CD4-positive, CD25-positive, alpha-beta regulatory T cell (primary cell): ENCODE results near the gene MFF. TPM values are rescaled to one million over a fixed set of nuclear protein-coding genes. Genes with fewer than 3 reads are reported as not detected.

Experiments used
- ATAC-seq, 2 donors: fragments of 150-1000 bp; cut with Tn5 transposase; one replicate each; pipeline ENCODE4 v1.10.0; 2021; ENCODE audit warnings: low read depth in 2 of 2, moderate number of reproducible peaks in 2 of 2, moderate library complexity in 1 of 2
- DNase-seq, 3 donors: peaks; one replicate each; pipeline versions ENCODE4 v3.0.0 to v3.0.0-alpha.2; 2012 to 2022; ENCODE audit warnings: mixed read lengths in 1 of 3
- H3K27ac ChIP-seq: one replicate; pipeline ENCODE4 v1.7.0; 2013; ENCODE audit warnings: mild to moderate bottlenecking, low read length; ENCODE audit not compliant: insufficient read depth, poor library complexity, severe bottlenecking
- H3K27me3 ChIP-seq: one replicate; pipeline ENCODE4 v1.7.0; 2013; ENCODE audit warnings: low read length; ENCODE audit not compliant: control insufficient read depth, insufficient read depth
- H3K36me3 ChIP-seq: one replicate; pipeline ENCODE4 v1.7.0; 2013; ENCODE audit warnings: mild to moderate bottlenecking, low read length, moderate library complexity; ENCODE audit not compliant: control insufficient read depth, insufficient read depth
- H3K4me1 ChIP-seq: 2 replicates; pipeline ENCODE4 v1.7.0; 2013; ENCODE audit warnings: mild to moderate bottlenecking, low read length; ENCODE audit not compliant: insufficient read depth, control insufficient read depth, poor library complexity, severe bottlenecking
- H3K4me3 ChIP-seq: one replicate; pipeline ENCODE4 v1.7.0; 2013; ENCODE audit warnings: low read depth, mild to moderate bottlenecking, low read length, moderate library complexity
- H3K9me3 ChIP-seq, 2 experiments: 1 replicate in 1 of 2; 2 replicates in 1 of 2; pipeline ENCODE4 v1.7.0; 2013; ENCODE audit warnings: low read length in 2 of 2, mild to moderate bottlenecking in 1 of 2, moderate library complexity in 1 of 2; ENCODE audit not compliant: control insufficient read depth in 2 of 2
- H3K27ac Mint-ChIP-seq, 3 donors: one replicate each; pipeline ENCODE4 v1.8.0; 2020 to 2022; ENCODE audit warnings: mild to moderate bottlenecking in 3 of 3, mixed read lengths in 3 of 3, moderate library complexity in 2 of 3
- H3K27me3 Mint-ChIP-seq: one replicate; pipeline ENCODE4 v1.8.0; 2022; ENCODE audit warnings: mild to moderate bottlenecking, mixed read lengths
- H3K36me3 Mint-ChIP-seq: one replicate; pipeline ENCODE4 v1.8.0; 2020; ENCODE audit warnings: mixed read lengths
- H3K4me1 Mint-ChIP-seq, 4 donors: one replicate each; pipeline ENCODE4 v1.8.0; 2020 to 2022; ENCODE audit warnings: mixed read lengths in 4 of 4, mild to moderate bottlenecking in 1 of 4
- H3K4me3 Mint-ChIP-seq, 4 donors: one replicate each; pipeline ENCODE4 v1.8.0; 2020 to 2022; ENCODE audit warnings: mild to moderate bottlenecking in 4 of 4, mixed read lengths in 4 of 4, moderate library complexity in 3 of 4
- H3K9me3 Mint-ChIP-seq, 7 donors: one replicate each; pipeline ENCODE4 v1.8.0; 2020 to 2022; ENCODE audit warnings: mixed read lengths in 7 of 7, mild to moderate bottlenecking in 3 of 7, moderate library complexity in 2 of 7
- polyA plus RNA-seq, 4 donors: library from polyadenylated mRNA; unstranded; fragments of 300-500 nt; fragmentation: Illumina TruSeq; gene quantifications; one replicate each; pipeline ENCODE4 v1.2.3, GENCODE V29; 2021
- total RNA-seq: library from RNA; stranded (reverse); gene quantifications from one replicate; pipeline ENCODE4 v1.2.3, GENCODE V29; 2022

MFF gene
- total and polyA plus RNA-seq, 5 donors from 2014 or later = 62.3 to 150 (median 137) TPM

DNA sequence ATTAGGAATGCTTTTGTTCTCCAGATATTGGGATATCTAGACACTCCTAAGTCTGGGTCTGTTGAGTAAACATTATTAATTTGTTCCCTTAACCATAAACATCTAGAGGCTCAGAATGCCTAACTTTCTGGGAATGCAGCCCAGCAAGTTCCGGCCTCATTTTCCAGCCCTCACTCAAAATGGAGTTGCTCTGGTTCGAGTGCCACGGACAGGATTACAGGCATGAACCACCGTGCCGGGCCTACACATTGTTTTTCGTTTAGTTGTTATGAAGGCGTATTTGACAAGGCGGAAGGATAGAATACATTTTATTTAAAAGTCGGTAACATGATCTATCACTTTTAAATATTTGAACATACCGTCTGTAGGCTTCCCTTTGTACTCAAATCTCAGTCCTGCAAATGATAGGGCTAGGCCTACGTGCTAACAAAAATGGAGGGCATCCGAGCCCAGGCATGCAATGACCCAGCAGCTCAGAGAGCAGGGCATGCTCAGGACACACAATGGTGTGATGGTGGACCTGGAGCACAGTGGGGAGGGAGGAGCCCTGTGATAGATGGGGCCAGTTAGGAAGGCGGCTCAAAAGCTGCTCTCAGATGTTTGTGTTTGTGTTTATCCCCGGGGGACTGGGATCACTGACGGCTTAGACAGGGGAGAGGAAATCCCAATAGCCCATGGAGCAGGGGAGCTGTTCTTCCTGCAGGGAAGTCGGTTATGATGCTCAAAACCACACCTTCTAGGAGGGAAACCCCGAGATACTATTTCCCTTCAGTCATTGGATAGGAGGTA, 65.6 kb downstream of the MFF start:
- no peak overlapping the region for H3K27ac ChIP-seq
- Mint-ChIP-seq H3K36me3 (no peaks in the 10 kb centered on the region), H3K4me3 (peak overlapping the region in 1 of 4 donors; percentile 58), H3K27me3 (peaks cover 10% of the 10 kb centered on the region), H3K27ac (no peak overlapping the region), H3K4me1 (peaks cover 0 to 5% (median 0%) of the 10 kb centered on the region in 4 donors), H3K9me3 (peaks cover 0 to 1% (median 0%) of the 10 kb centered on the region in 7 donors)
- no peaks in the 10 kb centered on the region for H3K36me3 ChIP-seq
- no peaks in the 10 kb centered on the region for H3K9me3 ChIP-seq
- ATAC-seq = no peak
- no peaks in the 10 kb centered on the region for H3K4me1 ChIP-seq
- DNase-seq = no peak
- no peaks in the 10 kb centered on the region for H3K27me3 ChIP-seq
- H3K4me3 ChIP-seq = no peak overlapping the region

DNA sequence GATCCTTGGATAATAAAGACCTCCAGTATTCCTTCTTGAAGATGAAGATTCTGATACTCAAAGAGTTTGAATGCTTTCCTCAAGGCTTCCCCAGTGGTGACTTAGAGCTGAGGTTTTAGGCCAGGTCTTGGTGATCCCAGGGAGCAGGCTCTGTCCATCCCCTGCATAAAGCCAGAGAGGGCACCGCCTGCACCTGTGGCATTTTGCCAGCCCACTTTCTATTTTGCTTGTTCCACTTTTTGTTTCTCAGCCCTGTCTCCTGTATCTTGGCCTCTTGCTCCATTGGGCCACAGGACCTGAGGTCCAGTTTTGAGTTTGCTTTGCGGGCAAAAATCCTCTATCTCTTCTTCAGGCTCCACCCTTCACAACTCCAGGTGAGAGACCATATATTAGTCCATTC, 69.3 kb downstream of the MFF start:
- Histone ChIP-seq H3K27me3 (no peaks in the 10 kb centered on the region), H3K9me3 (no peaks in the 10 kb centered on the region), H3K36me3 (no peaks in the 10 kb centered on the region), H3K4me1 (no peaks in the 10 kb centered on the region), H3K27ac (no peak overlapping the region), H3K4me3 (no peak overlapping the region)
- H3K36me3 Mint-ChIP-seq = no peaks in the 10 kb centered on the region
- H3K27me3 Mint-ChIP-seq = peaks cover 5% of the 10 kb centered on the region
- H3K27ac Mint-ChIP-seq = no peak overlapping the region
- peaks cover 0 to 5% (median 3%) of the 10 kb centered on the region in 4 donors for H3K4me1 Mint-ChIP-seq
- peaks cover 0 to 1% (median 0%) of the 10 kb centered on the region in 7 donors for H3K9me3 Mint-ChIP-seq
- no peak for ATAC-seq
- no peak for DNase-seq
- no peak overlapping the region for H3K4me3 Mint-ChIP-seq

DNA sequence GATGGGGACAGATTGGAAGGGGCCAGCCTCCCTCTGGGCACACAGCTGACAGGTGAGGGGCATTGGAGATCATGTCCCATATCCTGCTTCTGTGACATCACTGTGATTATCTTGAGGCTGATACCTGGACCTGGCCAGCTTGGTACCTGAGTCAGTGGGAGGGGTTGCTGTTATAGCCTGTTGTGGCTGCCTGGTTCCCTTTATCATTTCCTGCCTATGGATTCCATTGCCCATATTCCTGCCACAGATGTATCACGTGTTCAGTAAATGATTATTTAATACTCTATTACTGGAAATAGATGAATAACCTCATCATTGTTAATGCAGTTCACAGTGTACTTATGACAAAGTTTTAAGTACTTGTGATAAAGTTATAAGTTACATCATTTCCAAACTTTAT, 70.5 kb downstream of the MFF start:
- H3K36me3 Mint-ChIP-seq = no peaks in the 10 kb centered on the region
- H3K4me1 Mint-ChIP-seq = peaks cover 0 to 5% (median 3%) of the 10 kb centered on the region in 4 donors
- H3K27me3 Mint-ChIP-seq = peaks cover 4% of the 10 kb centered on the region
- H3K4me1 ChIP-seq = no peaks in the 10 kb centered on the region
- no peak overlapping the region for H3K4me3 Mint-ChIP-seq
- H3K9me3 ChIP-seq = no peaks in the 10 kb centered on the region
- H3K36me3 ChIP-seq = no peaks in the 10 kb centered on the region
- H3K27ac ChIP-seq = no peak overlapping the region
- ATAC-seq (no peak), DNase-seq (no peak)
- H3K27me3 ChIP-seq = no peaks in the 10 kb centered on the region
- H3K9me3 Mint-ChIP-seq = no peaks in the 10 kb centered on the region
- no peak overlapping the region for H3K4me3 ChIP-seq
- H3K27ac Mint-ChIP-seq = no peak overlapping the region

DNA sequence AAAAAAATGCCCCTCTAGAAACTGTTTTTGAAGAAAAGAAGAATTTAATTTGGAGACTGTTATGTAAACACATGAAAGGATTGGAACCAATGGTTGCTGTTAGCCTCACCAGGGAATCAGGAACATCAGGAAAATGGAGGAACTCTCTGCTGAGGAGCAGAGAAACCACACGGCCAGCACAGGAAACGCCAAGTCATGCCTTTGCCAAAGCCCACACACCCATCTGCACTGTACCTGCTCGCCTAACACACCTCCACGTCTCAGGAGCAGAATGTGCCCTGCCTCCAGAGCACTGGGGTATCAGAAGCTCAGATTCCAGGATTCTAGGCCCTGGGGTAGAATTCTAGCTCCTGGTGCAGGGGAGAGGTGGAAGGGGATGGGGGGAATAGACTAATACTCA, 72.5 kb downstream of the MFF start:
- ATAC-seq (no peak), DNase-seq (no peak)
- Histone ChIP-seq H3K36me3 (no peaks in the 10 kb centered on the region), H3K4me1 (no peaks in the 10 kb centered on the region), H3K4me3 (no peak overlapping the region), H3K9me3 (no peaks in the 10 kb centered on the region), H3K27ac (no peak overlapping the region), H3K27me3 (no peaks in the 10 kb centered on the region)
- H3K27ac Mint-ChIP-seq = peak overlapping the region in 1 of 3 donors; percentile 24
- H3K4me1 Mint-ChIP-seq = peaks cover 0 to 5% (median 3%) of the 10 kb centered on the region in 4 donors
- H3K27me3 Mint-ChIP-seq = no peaks in the 10 kb centered on the region
- H3K4me3 Mint-ChIP-seq = no peak overlapping the region
- H3K36me3 Mint-ChIP-seq = no peaks in the 10 kb centered on the region
- peaks cover 0 to 2% (median 0%) of the 10 kb centered on the region in 7 donors for H3K9me3 Mint-ChIP-seq

DNA sequence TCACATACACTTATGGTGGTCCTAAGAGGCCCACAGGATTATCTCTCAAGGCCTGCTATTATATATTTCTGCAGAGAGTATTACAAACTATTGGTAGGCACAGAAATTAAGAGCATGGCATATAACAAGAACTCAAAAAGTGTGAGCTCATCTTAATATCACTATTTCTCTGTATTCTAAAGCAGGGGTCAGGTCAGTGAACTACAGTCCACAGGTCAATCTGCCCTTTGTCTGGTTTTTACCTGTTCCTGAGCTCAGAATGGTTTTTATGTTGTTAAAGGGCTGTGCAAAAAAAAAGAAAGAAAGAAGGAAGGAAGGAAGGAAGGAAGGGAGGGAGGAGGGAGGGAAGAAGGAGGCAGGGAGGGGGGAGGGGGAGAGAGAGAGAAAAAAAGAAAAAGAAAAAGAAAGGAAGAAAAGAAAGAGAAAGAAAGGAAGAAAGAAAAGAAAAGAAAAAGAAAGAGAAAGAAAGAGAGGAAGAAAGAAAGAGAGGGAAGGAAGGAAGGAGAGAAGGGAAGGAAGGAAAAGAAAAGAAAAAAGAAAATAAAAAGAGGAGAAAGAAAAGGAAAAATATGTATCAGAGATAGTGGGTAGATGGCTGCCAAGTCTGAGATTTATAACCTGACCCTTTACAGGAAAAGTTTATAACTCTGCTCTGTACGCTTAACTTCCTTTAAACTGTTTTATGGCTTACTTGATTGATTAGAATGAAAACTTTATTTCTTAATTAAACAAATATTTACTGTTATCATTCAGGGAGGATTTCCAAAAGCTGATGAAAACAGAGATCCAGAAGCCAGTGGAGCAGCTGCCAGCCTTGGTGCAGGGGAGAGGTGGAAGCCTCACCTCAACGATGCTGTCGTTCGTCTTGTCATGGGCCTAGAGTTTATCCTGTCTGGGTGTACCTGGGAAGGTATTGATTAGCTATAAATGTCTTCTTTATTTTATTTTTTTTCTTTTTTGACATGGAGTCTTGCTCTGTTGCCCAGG, 73.9 kb downstream of the MFF start:
- peaks cover 0 to 2% (median 0%) of the 10 kb centered on the region in 7 donors for H3K9me3 Mint-ChIP-seq
- Histone ChIP-seq H3K4me3 (no peak overlapping the region), H3K9me3 (no peaks in the 10 kb centered on the region), H3K27ac (no peak overlapping the region), H3K27me3 (no peaks in the 10 kb centered on the region), H3K36me3 (no peaks in the 10 kb centered on the region), H3K4me1 (no peaks in the 10 kb centered on the region)
- no peak overlapping the region for H3K4me3 Mint-ChIP-seq
- H3K4me1 Mint-ChIP-seq = peaks cover 0 to 5% (median 3%) of the 10 kb centered on the region in 4 donors
- no peaks in the 10 kb centered on the region for H3K36me3 Mint-ChIP-seq
- H3K27ac Mint-ChIP-seq = no peak overlapping the region
- no peak for DNase-seq
- ATAC-seq = no peak
- no peaks in the 10 kb centered on the region for H3K27me3 Mint-ChIP-seq

DNA sequence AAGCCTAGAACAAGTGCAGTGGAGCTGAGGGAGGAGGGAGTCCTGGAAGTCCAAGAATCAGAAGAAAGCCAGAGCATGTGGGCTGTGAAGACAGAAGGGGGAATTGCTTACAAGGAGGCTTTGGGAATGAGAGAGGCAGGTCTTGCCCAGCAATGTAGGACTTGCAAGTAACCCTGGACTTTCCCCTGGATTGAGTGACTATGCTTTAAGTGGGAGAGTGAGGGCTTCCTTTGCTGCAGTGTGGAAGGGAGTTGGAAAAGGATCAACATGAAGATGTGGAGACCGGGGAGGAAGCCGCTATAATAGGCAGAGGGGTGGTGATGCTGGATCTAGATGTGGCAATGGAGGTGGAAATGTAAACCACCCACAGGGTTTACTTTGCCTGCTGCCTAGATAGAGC, 76.5 kb downstream of the MFF start:
- H3K36me3 Mint-ChIP-seq = no peaks in the 10 kb centered on the region

DNA sequence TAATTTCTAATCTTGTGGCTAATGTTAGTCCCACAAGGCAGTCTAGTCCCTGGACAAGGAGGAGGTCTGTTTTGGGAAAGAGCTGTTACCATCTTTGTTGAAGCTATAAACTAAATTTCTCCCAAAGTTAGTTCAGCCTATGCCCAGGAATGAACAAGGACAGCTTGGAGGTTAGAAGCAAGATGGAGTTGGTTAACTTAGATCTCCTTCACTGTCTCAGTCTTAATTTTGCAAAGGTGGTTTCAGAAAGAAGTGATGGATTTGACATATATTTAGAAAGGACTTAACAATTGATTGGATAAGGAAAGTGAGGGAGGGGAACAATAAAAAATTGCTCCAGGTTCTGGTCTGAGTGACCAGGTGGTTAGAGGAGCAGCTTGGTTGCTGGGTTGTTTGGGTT, 77.3 kb downstream of the MFF start:
- Mint-ChIP-seq H3K27ac (peak overlapping the region in 1 of 3 donors; percentile 18), H3K4me3 (no peak overlapping the region), H3K4me1 (peaks cover 0 to 15% (median 5%) of the 10 kb centered on the region in 4 donors)

More for the DNA sequence above, 76.5 kb downstream of the MFF start:
- Mint-ChIP-seq H3K27ac (no peak overlapping the region), H3K27me3 (no peaks in the 10 kb centered on the region), H3K9me3 (peaks cover 0 to 2% (median 0%) of the 10 kb centered on the region in 7 donors), H3K4me3 (no peak overlapping the region), H3K4me1 (peaks cover 0 to 15% (median 5%) of the 10 kb centered on the region in 4 donors)
- no peak for ATAC-seq
- Histone ChIP-seq H3K27ac (no peak overlapping the region), H3K4me1 (no peaks in the 10 kb centered on the region), H3K9me3 (no peaks in the 10 kb centered on the region), H3K4me3 (no peak overlapping the region), H3K36me3 (no peaks in the 10 kb centered on the region), H3K27me3 (no peaks in the 10 kb centered on the region)
- DNase-seq = no peak

More for the DNA sequence above, 77.3 kb downstream of the MFF start:
- Histone ChIP-seq H3K27ac (no peak overlapping the region), H3K36me3 (no peaks in the 10 kb centered on the region), H3K9me3 (no peaks in the 10 kb centered on the region), H3K4me1 (no peaks in the 10 kb centered on the region), H3K4me3 (no peak overlapping the region), H3K27me3 (no peaks in the 10 kb centered on the region)
- DNase-seq = no peak
- peaks cover 0 to 2% (median 0%) of the 10 kb centered on the region in 7 donors for H3K9me3 Mint-ChIP-seq
- no peaks in the 10 kb centered on the region for H3K36me3 Mint-ChIP-seq
- ATAC-seq = no peak
- no peaks in the 10 kb centered on the region for H3K27me3 Mint-ChIP-seq
